Hypothalamus (tissue), 51 donors: ENCODE results near the gene CABP1.
"Not testable (repeated sequence)": the region's sequence is repeated elsewhere in the genome, so short reads cannot be mapped to it uniquely, and the experiment has no call there.

Experiments
- DNase-seq, 51 donors: peaks; one replicate each; lab custom pipeline; 2025; lab: John Stamatoyannopoulos, UW

CABP1 gene

DNA sequence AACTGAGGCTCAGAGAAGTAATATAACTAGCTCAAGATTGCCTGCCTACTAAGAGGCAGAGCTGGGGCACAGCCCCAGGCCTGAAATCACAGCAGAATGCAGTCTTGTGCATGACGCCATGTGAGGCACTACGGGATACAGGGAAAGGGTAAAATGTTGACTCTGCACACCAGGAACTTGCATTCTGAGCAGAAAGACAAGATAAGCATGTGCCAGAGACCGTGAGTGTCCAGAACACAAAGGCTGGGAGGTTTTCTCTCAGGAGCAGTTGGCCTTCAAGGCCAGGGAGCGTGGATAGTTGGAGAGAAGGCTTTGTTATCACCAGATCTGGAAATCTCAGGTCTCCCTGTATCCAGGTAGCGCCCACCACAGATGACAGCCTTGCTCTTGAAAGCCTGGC lies 23.3 kb downstream of the CABP1 start:
- no peak for DNase-seq

DNA sequence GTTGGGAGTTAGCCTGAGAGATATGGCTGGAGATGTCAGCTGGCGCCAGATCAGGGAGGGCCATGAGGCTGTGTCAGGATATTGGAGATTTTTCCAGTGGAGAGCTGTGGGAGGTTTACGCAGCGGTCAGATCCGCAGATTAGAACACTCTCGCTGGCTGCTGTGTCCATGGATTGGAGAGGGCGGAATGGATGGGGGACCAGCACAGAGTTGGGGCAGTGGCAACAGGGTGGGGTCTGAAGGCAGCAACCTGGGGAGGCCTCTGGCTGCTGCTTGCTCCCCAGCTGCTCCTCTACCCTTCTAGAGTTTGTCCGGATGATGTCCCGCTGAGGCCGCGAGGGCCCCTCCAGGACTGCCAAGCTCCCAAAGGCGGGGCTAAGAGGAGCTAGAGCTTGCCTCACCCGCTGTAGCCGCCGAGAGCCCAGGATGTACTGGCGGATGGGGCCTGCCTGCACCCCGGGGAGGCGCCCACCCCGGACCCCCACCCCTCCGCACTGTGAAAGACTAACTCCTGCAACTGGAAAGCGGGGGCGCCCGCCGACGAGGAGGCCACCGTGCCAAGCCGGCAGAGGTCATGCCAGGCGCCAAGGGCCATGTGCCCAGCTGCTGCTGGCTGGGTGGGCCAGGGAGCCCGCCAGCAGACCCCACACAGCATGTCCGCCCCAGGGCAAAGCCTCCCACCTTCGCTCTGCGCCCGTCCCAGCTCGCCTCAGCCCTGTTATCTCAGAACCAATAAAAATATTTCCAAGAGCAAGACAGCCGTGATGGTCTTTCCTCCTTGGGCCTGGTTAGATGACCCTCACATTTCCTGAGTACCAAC lies 26.4 kb downstream of the CABP1 start:
- no peak for DNase-seq

DNA sequence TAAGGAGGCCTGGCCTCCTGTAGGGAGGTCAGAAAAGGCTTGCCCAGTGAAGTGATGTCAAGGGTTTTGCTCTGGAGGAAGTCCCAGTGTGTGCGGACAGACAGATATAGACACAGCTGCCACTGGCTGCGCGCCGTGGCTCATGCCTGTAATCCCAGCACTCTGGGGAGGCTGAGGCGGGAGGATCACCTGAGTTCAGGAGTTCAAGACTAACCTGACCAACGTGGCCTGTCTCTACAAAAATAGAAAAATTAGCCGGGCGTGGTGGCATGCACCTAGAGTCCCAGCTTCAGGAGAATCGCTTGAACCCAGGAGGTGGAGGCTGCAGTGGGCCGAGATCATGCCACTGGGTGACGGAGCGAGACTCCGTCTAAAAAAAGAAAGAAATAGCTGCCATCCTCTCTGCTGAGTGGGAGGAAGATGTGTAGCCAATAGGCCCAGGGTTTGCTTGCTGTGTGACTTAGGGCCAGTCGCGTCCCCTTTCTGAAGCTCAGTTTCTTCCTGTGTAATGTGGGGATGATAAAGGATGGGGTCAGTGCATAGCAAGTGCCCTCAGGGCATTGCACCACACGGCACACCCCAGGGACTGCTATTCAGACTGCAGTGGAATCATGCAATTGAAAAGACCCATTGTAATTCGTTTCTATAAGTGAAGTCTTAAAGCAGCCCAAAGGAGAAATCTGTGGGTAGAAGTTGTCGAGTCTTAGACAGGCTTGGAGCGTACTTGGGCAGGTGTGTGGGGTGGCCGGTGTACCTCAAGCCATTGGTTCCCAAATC lies 27.9 kb downstream of the CABP1 start:
- DNase-seq, result no peak

DNA sequence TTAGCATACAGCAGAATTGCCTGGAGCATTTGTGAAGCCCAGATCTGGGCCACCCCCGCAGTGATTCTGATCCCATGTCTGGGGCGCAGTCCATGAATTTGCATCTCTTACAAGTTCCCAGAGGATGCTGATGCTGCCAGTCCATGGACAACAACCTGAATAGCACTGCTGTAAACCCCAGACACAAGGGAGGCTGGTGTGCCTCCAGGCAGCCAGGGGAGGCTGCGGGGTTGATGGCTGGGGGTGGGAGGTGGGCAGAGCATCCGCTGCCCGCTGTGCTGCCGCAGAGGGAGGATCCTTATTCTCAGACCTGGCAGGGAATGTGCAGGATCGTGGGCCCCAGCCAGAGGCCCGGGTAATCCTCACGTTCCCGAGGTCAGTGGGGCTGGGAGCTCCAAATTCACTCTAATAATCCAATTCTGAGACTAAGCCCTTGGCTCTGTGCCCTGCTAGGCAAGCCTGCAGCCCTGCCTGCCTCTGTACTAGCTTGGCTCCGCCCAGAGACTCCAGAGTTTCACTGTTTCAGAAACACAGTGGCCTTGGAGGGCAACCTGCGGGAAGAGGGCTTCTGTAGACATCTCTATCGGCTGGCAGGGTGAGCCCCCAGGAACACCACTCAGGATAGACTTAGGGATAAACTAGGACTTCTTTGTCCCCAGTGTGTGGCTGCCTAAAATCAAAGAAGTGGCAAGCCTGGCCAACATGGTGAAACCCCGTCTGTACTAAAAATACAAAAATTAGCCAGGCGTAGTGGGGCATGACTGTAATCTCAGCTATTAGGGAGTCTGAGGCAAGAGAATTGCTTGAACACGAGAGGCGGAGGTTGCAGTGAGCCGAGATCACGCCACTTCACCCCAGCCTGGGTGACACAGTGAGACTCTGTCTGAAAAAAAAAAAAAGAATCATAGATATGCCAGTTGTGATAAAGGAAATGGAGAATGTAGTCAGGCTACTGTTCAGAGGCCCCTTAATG lies 28.7 kb downstream of the CABP1 start:
- peak in 2 of 51 donors; percentile 5 to 9 for DNase-seq

DNA sequence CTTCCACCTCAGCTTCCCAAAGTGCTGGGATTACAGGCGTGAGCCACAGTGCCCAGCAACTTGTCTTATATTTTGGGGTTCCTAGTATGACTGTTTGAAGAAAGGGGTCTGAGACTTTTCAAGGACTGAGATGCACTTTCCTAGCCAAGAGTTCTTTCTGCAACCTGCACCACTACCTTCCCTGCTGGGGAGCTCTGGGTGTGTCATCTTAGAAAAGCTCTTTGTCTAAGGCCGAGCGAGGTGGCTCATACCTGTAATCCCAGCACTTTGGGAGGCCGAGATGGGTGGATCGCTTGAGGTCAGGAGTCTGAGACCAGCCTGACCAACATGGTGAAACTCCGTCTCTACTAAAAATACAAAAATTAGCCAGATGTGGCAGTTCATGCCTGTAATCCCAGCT lies 29.8 kb downstream of the CABP1 start:
- DNase-seq, result not testable (repeated sequence)

DNA sequence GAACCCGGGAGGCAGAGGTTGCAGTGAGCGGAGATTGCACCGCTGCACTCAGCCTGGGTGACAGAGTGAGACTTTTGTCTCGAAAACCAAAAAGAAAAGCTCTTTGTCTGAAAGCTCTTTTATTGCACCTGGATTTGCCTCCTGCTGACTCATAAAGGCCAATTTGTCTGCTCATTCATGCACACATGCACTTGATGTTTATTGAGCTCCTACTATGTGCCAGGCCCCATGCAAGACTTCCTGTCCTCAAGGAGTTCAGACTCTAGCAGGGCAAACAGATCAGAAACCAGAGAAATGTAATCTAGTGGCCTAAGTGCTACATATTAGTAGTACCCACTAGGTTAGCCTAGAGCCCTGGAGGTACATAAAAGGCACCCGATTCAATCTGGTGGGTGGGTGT lies 30.2 kb downstream of the CABP1 start:
- no peak for DNase-seq

DNA sequence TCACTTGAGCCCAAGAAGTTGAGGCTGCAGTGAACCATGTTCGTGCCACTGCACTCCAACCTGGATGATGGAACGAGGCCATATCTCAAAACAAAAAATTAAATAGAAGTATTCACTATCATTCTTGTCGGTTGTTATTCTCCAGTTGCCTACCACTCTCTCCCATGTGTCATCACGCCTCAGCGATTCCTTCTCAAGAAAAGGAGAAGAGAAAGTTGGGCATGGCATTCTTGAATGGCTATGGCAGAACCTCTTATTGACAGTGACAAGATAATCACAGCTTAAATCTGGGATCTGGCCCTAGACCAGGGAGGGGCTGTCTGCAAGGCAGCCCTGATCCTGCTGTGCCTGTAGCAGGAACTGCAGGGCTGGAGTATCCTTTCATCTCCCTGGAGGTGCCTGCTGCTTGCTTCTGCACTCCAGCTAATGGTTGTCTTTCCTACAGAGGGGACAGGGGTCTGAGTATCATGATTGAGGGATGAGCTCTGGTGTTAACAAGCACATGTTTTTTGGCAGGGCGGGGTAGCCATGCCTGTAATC lies 33.7 kb downstream of the CABP1 start:
- no peak for DNase-seq

DNA sequence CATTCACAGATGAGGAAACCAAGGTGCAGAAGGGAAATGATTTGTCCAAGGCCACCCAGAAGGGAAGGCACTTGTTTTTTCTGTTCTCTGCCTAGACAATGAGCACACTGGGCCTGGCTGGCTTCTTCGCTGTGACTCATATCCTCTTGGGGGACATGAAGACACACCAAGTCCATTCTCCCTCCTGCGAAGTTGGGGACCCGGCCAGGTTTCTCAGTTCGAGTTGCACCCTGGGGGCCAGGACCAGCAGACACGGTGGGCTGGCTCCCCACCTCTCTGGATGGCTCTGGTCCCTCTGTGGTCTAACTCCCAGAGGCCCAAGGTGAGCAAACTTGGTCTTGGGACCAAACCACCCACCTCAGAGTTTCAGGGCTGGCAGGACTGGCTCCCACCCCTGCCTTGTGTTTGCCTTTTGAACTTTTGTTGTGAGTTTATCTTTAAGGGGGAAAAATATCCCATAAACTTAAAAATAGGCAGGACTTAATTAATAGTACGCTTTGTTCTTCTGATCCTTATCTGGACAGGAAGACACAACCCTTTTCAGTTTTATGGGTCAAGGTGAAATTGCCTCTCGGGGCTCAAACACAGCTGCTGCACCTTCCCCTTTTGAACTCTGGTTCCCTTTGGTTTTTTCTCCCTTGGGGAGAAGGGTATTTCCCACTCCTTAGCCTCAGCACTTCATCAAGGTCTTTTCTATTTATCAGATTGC lies 37.5 kb downstream of the CABP1 start:
- no peak for DNase-seq

DNA sequence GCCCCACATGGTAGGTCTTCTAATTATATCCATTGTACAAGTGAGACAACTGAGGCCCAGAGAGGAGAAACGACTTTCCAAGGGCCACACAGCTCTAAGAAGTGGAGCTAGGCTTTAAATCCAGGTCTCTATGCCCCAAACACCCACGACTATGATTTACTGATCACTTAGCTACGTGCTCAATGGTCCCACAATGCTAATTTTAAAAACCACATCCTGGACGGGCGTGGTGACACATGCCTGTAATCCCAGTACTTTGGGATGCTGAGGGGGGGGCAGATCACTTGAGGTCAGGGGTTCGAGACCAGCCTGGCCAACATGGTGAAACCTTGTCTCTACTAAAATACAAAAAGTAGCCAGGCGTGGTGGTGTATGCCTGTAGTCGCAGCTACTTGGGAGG lies 38.1 kb downstream of the CABP1 start:
- no peak for DNase-seq

DNA sequence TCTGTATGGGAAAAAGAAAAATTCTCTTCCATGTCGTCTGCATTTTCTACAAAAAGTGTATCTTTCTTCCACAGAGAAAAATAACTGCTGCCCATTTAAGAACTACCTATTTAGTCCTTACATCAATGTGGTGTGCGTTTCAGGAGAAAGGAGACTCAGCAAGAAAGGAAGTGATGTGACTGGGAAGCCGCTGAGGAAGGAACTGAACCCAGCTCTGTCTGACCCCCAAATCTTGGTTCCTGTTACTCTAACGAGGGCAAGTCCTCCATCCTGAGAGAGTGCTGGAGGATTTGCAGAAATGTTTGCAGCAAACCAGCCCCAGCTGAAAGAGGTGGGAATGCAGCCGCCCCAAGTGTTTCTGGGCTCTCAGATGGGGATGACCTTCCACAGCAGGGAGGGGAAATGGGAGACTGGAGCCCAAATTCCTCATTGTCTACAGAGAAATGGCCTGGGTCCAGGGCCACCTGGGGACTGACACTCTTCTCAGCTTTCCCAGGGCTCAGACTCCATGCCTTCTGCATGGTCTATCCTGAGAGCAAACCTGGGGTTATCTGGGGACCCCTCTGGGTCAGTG lies 39.8 kb downstream of the CABP1 start:
- DNase-seq, result no peak

DNA sequence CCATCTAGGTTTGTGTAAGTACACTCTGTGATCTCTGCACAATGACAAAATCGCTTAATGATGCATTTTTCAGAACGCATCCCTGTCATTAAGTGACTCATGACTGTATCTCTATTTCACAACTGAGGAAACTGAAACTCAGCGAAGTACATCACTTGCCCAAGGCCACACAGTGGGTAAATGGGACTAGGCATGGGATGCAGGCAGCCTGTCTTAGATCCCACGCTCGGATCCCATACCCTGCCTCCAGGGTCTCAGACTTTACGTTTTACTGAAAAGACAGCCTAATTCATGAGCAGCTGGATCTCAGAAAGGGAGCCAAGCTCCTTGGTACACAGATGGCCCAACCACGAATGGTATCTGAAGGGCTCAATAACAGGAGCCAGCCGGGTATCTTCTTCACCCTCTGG lies 44.1 kb downstream of the CABP1 start:
- DNase-seq, result no peak

DNA sequence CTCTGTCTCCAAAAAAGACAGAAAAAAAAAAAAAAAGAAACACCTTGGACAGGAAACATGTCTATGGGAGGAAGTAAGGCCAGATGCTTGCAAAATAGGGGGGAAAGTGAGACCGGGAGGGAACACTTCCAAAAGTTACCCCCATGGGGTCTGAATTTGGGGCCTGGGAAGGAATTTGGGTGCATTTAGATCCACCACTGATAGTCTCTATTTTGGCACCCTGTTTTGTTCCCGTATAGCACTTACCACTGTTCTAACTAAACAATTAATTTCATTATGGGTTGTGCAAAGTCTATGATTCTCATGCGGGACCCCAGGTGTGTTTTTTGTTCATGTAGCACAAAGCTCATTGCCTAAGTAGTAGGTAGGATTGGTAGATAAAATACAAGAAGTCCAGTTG lies 45.1 kb downstream of the CABP1 start:
- no peak for DNase-seq

DNA sequence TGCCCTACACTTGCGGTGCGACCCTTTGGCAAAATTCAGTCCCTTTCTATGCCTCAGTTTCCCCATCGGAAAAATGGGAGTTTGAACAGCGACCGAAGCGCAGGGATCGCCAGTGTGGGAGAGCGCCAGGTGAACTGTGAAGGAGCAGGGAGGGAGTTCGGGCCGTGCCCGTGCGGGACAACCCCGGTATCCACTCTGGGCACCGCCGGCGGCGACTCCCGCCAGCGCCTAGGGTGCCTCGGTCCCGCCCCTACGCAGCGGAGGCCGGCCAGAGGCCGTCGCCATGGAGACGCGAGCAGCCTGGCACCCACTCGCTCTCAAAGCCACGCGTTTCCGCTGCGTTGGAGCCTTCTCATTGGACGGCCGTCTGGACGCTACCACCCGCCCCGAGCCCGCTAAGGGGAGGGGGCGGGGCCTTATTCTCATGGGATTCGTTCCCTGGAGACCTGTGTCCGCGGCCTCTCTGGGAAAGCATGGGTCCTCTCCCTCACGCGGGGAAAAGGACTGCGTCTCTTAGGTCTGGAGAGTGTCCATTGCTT lies 45.8 kb downstream of the CABP1 start:
- peak; percentile 83 to 99 (median 97) for DNase-seq

DNA sequence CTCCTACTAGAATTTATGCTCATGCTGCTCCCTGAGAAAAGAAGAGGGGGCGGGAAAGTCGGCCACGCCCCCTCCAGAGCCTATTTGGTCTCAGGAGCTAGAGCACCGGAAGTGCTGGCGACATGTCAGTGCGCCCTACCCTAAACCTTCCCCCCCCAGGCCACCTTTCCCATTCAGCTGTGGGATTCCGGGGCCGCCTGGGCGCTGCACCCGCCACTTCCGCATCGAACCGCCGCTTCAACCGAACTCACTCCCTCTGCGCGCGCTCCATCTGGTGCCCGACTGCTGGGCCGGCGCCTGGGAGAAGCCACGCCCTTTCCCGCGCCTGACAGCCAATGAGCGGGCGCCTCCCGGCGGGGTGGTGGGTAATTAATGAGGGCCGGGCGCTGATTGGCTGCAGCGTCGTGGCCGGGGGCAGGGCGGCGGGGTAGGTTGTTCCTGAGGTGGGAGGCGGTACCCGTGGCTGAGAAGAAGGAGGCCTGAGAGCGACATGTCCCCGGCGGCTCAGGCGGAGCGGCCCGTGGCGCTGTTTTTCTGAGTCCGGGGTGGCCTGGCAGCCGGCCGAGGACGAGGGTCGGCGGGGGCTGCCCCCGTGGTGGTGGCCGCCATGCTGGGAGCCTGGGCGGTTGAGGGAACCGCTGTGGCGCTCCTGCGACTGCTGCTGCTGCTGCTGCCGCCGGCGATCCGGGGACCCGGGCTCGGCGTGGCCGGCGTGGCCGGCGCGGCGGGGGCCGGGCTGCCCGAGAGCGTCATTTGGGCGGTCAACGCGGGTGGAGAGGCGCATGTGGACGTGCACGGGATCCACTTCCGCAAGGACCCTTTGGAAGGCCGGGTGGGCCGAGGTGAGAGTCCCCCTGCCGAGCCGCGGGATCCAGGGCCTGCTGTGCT lies 46.5 kb downstream of the CABP1 start, which contains the start of gene MLEC:
Gene MLEC (plus strand): TSS at position 460 of the 888 bp plus-strand sequence. CDS start 148 bp downstream, at position 608.
- peak; percentile 94 to 99 (median 98) for DNase-seq

DNA sequence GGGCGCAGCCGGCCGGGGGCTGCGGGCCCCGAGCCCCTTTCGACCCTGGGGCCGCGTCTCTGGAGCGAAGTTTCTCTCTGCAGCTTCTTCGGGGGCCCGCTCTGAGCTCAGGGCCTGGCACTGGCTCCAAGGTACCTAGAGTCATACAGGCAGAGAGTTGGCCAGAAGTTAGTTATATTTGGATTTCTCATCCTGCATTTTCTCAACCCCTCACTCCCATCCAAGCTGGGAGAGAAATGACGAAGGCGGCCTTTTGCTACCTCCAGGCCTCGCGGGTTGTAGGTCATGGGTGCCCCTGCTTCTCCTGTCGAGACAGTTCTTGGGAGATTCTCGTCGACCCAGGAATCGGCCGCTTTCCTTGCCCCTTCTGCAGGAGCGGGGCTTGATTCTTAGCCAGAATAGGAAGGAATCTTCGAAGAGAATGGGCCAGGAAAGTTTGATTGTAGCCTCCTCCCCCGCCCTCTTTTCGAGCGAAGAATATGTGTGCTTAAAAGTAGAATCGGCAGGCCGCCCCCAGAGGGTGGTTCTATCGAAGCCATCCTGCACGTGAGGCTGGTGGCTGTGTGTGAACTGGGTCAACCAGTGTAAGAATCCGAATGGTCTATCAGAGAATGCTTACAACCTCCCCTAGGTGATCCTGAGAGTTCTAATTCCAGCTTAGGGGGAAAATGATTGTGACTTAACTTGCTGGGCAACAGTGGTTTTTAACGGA lies 47.3 kb downstream of the CABP1 start:
- DNase-seq, result peak in 1 of 51 donors; percentile 9

DNA sequence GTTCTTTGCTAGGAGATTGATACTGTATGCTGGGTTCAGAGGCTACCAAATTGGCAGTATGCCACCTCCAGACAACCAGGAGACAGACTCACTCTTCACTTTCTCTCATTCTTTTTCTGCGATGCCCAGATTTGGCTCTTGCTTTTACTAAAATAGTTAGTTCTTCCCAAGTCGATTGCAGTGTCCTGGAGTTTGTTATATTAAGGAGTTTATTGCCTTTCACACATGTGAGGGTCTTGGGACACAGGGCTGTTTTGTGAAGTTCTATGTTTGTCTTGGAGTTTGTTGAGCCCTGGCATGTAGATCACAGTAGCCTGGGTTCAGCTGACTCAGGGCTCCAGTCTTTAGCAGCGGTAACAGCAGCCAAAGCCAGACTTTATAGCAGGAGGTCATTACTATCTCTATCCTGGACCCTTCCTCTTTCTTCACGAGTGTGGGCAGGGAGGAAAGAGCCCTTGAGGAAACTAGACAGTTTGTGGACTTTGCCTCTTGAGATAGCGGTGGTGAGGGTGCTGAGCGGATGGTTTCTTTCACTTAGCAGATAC lies 48.2 kb downstream of the CABP1 start:
- DNase-seq, result peak in 1 of 51 donors; percentile 7
